NOMO-1 treated with DMSO at 0.1 percent for 48 hours (cell line): ENCODE results near the gene RNF212B.
"Not testable (repeated sequence)": the region's sequence is repeated elsewhere in the genome, so short reads cannot be mapped to it uniquely, and the experiment has no call there.

Experiments
- DNase-seq: peaks from one replicate; lab custom pipeline; 2025; ENCODE audit not compliant: unreplicated experiment; lab: John Stamatoyannopoulos, UW

RNF212B gene, protein sequence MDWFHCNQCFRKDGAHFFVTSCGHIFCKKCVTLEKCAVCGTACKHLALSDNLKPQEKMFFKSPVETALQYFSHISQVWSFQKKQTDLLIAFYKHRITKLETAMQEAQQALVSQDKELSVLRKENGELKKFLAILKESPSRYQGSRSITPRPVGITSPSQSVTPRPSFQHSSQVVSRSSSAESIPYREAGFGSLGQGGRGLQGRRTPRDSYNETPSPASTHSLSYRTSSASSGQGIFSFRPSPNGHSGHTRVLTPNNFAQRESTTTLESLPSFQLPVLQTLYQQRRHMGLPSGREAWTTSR

DNA sequence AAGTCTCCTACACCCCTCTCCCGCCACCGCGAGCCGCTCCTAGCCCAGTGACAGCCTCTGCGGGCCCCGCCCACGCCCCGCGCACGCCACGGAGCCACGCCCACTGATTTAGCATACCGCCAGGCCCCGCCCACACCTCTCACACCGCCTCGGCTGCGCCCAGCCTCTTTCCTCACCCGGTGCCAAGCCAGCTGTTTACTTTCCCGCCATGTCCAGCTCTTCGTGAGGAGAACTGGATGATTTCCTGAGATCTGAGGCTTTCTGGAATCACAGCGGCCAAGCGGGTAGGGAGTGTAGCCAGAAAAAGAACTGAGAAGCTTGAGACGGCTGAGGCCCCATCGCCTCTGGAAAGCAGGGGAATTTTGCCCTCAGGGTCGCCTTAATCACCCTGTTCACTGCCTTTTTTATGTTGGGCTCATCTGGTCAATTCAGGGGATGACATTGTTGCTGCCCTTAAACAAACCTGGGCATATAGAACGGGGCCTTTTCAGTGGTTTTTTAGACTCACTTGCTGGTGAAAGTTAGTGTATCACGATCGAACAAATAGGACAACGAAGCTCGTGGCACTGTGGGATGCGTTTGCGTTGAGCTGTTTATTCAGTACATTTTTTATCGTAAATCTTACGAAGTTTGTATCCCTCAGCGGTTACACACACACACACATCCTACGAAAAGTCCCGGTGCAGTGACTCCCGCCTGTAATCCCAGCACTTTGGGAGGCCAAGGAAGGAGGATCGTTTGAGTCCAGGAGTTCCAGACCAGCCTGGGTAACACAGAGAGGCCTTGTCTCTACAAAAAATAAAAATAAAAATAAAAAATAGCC, at the start of gene RNF212B:
TSS of gene RNF212B (plus strand) at position 165 of the 823 bp plus-strand sequence. CDS start 2,410 bp downstream, outside the sequence.
- DNase-seq = peak; percentile 82

DNA sequence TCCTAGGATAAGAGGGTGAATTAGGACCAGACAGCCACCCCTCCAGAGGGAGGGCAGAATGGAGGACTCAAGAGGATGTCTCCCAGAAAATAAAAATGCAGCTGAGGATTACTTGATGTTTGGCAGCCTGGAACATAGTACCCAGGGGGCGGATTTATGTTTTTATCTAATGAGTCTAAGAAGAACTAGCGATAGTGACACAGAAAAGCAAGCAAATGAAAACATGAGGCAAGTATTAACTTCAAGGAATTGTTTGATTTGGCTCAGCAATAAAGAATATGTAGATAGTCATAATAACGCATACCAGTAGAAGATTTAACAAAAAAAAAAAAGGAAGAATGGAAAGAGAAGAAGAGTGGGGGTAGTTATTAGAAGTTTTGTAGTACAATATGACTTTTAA, 44.3 kb upstream of the RNF212B start:
- no peak for DNase-seq

GRCh38 chr14:23195552-23196101, 42.1 kb upstream of the RNF212B start:
- no peak for DNase-seq

DNA sequence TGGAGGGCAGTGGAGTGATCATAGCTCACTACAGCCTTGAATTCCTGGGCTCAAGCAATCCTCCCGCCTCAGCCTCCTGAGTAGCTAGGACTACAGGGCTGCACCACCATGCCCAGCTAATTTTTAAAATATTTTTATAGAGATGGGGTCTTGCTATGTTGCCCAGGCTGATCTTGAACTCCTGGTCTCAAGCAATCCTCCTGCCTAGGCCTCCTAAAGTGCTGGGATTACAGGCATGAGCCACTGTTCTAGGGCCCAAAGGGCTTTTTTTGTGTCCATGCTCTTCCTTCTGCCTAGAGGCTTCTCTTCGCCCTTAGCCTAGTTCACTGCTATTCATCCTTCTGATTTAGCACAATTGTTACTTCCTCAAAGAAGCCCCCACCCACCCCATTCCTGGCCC, 41.2 kb upstream of the RNF212B start:
- DNase-seq = not testable (repeated sequence)

DNA sequence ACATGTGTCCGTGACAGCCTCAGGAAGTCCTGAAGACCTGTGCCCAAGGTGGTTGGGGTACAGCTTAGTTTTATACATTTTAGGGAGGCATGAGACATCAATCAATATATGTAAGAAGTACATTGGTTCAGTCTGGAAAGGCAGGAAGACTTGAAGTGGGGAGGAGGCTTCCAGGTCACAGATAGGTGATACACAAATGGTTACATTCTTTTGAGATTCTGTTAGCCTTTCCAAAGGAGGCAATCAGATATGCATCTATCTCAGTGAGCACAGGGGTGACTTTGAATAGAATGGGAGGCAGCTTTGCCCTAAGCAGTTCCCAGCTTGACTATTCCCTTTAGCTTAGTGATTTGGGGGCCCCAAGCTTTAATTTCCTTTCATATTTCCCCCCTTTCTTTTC, 38.6 kb upstream of the RNF212B start:
- DNase-seq = not testable (repeated sequence)

- DNase-seq = no peak
These were observed 35.7 kb upstream of the RNF212B start for GRCh38 chr14:23202001-23202400.

GRCh38 chr14:23206422-23207145, 31.2 kb upstream of the RNF212B start:
- no peak for DNase-seq

DNA sequence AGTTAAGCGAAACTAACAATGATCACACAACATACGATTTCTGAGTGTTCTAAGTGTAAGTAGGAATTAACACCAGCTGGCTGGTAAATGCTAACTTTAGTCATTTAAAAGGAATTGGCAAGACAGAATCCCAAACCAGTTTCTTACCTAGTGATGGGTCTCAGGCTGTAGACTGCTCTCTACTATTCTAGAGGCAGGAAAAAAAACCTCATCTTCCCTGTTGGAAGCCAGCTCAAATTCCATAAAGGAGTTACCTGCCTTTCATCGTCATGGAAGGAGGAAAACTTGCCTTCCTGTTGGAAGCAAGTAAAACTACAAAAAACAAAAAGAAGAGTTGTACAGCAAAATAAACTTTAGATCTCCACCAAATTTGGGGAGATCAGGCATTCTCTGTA, 30.6 kb upstream of the RNF212B start:
- DNase-seq = no peak

GRCh38 chr14:23208324-23208723, 29.4 kb upstream of the RNF212B start:
- no peak for DNase-seq

DNA sequence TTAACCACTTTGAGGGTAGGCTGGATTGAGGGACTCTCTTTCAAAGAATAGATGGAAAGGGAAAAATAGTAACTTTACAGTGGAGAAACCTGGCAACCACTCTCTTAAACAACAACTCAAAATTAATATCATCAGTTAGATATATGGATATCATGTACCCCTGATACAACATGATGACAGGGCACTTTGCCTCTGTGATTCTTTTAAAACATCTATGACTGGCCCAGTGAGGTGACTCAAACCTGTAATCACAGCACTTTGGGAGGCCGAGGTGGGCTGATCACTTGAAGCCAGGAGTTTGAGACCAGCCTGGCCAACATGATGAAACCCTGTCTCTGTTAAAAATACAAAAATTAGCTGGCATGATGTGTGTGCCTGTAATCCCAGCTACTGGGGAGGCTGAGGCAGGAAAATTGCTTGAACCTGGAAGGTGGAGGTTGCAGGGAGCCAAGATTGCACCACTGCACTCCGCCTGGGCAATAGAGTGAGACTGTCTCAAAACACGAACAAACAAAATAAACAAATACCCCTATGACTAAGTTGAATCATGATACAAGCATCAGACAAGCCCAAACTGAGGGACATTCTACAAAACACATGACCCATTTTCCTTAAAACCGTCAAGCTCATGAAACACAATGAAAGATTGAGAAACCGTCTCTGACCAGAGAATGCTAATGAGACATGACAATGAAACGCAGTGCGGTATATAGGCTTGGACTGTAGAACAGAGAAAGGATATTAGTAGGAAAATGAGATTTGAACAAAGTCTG, 27.9 kb upstream of the RNF212B start:
- DNase-seq = no peak

- no peak for DNase-seq
These were observed 22.3 kb upstream of the RNF212B start for GRCh38 chr14:23215421-23215820.

- no peak for DNase-seq
These were observed 20.4 kb upstream of the RNF212B start for GRCh38 chr14:23217032-23218020.

DNA sequence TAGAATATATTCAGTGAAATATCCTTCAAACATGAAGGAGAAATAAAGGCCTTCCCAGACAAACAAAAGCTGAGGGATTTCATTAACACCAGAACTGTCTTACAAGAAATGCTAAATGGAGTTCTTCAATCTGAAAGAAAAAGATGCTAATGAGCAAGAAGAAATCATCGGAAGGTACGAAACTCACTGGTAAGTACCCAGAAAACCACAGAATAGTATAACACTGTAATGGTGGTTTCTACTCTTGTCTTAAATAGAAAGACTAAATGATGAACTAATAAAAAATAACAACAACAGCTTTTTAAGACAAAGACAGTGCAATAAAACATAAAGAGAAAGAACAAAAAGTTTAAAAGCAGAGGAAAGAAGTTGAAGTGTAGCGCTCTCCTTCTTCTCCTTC, 18.7 kb upstream of the RNF212B start:
- DNase-seq = no peak

GRCh38 chr14:23224958-23225357, 12.8 kb upstream of the RNF212B start:
- DNase-seq = not testable (repeated sequence)

DNA sequence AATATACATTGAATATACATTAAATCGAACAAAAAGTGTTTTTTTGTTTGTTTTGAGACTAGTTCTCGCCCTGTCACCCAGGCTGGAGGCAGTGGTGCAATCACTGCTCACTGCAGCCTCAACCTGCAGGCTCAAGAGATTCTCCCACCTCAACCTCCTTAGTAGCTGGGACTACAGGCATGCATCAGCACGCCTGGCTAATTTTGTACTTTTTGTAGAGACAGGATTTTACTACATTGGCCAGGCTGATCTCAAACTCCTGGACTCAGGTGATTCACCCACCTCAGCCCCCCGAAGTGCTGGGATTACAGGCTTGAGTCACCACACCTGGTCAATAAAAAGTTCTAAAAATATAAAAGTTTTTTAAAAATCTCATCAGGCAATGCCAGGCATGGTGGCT, 10.2 kb upstream of the RNF212B start:
- no peak for DNase-seq

- peak; percentile 72 for DNase-seq
These were observed 8.9 kb upstream of the RNF212B start for GRCh38 chr14:23228812-23229211.

DNA sequence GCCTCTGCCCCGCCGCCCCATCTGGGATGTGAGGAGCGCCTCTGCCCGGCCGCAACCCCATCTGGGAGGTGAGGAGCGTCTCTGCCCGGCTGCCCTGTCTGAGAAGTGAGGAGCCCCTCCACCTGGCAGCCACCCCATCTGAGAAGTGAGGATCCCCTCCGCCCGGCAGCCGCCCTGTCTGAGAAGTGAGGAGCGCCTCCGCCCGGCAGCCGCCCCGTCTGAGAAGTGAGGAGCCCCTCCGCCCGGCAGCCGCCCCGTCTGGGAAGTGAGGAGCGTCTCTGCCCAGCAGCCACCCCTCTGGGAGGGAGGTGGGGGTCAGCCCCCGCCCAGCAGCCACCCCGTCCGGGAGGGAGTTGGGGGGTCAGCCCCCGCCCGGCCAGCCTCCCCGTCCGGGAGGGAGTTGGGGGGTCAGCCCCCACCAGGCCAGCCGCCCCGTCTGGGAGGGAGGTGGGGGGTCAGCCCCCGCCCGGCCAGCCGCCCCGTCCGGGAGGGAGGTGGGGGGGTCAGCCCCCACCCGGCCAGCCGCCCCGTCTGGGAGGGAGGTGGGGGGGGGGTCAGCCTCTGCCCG, 5.4 kb upstream of the RNF212B start:
- not testable (repeated sequence) for DNase-seq

GRCh38 chr14:23240661-23241060, 2.9 kb downstream of the RNF212B start:
- no peak for DNase-seq
